ENCODE results near the gene ACOT6. TPM values are rescaled to one million over a fixed set of nuclear protein-coding genes. Genes with fewer than 3 reads are reported as not detected.
"Not testable (repeated sequence)": the region's sequence is repeated elsewhere in the genome, so short reads cannot be mapped to it uniquely, and the experiment has no call there.

The ACOT6 gene
- total RNA-seq, 1 donor from 2014 or later = not detected

DNA sequence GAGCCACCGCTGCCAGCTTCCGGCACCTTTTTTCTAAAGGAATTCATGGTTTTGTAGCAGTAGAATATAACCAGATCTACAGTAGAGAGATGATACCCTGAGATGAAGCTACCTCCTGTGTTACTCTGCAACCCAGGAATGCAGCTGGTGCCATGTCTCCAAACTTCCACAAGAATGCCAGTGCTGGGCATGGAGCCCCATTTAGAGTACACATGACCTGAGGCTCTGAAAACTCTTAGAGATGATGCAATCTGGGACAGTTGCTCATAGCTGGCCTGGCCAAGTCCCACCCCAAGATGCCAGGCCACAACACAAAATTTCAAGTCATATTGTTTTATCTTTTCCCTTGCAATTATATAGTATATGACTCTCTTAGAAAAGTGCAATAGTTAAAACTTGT is 35.1 kb upstream of the ACOT6 start:
- H3K27me3 Mint-ChIP-seq; H3K27ac Mint-ChIP-seq; intact Hi-C loops (cut with micrococcal nuclease); H3K4me1 Mint-ChIP-seq; H3K4me3 Mint-ChIP-seq; H3K9me3 Mint-ChIP-seq; DNase-seq: not testable (repeated sequence)
- peaks cover 20% of the 10 kb centered on the region for H3K36me3 Mint-ChIP-seq (ENCODE audit: low read depth)

DNA sequence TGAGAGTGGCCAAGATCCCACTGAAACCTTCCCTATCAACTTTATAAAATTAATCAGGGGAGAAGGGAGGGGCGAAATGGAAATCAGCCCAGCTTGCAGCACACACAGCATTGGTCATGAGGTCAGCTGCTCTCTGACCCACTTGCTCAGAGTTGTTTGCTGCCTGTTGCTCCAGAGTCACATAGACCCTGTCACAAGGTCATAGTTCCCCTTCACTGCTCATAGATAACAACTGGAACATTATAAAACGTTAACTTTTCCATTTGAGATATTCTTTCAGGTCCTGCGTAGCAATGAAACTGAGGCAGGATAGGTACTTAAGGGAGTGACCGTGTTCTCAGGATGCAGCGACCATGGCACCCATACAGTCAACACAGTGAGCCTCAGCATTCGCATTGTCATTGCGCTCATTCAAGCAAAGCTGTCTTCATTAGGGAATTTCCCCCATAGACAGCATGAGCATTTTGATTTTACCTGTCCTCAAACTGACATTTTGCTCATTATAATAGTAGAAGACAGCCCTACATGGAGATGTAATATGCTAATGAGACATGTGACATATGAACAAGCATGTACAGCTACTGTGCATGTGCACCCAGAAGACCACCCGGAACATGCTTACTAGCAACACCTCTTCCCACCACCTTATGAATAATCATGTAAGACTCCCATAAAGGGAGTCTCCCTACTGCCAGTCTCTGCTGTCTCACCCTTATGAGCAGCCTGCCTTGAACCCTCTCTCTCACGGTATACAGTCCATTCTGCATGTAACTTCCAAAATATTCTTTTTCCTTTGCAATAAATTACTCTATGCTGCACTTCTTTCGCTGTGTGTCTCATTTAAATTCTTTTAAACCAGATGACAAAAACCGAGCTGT is 30.0 kb upstream of the ACOT6 start:
- DNase-seq; H3K27me3 Mint-ChIP-seq; H3K4me1 Mint-ChIP-seq; H3K36me3 Mint-ChIP-seq (ENCODE audit: low read depth); H3K9me3 Mint-ChIP-seq; H3K4me3 Mint-ChIP-seq; intact Hi-C loops (cut with micrococcal nuclease); H3K27ac Mint-ChIP-seq: not testable (repeated sequence)

DNA sequence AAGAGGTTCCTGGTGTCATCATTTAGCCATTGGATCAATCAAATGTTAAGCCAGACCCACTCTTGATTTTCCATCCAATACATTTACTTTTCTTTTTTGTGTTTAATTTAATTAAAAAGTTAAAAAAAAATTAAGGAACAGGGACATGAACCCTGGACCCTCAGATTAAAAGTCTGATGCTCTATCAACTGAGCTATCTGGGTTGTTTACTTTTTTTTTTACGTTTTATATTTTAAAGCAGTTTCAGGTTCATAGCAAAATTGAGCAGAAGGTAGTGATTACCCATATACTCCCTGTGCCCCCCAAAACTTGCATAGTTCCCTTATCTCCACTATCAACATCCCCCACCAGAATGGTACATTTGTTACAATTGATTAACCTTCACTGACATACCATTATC is 23.6 kb upstream of the ACOT6 start:
- peaks cover 1% of the 10 kb centered on the region for H3K4me1 Mint-ChIP-seq
- H3K27me3 Mint-ChIP-seq = peaks cover 6% of the 10 kb centered on the region
- no peaks in the 10 kb centered on the region for H3K9me3 Mint-ChIP-seq
- intact Hi-C loops (cut with micrococcal nuclease) = no loop called here
- no peak overlapping the region for H3K4me3 Mint-ChIP-seq
- no peak for DNase-seq
- H3K36me3 Mint-ChIP-seq (ENCODE audit: low read depth) = no peaks in the 10 kb centered on the region
- no peak overlapping the region for H3K27ac Mint-ChIP-seq

DNA sequence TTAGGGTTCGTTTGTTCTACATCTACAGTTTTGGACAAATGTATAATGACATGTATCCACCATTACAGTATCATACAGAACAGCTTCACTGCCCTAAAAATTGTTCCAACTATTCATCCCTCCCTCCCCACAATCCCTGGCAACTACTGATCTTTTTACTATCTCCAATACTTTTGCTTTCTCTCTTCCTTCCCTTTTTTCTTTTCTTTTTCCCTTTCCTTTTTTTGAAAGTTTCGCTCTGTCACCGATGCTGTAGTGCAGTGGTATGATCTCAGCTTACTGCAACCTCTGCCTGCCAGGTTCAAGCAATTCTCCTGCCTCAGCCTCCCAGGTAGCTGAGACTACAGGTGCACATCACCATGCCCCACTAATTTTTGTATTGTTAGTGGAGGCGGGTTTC is 23.2 kb upstream of the ACOT6 start:
- intact Hi-C loops (cut with micrococcal nuclease) = no loop called here
- Mint-ChIP-seq H3K36me3 (ENCODE audit: low read depth) (no peaks in the 10 kb centered on the region), H3K27ac (no peak overlapping the region), H3K4me3 (no peak overlapping the region), H3K9me3 (no peaks in the 10 kb centered on the region), H3K4me1 (peaks cover 1% of the 10 kb centered on the region), H3K27me3 (peaks cover 6% of the 10 kb centered on the region)
- DNase-seq = no peak

DNA sequence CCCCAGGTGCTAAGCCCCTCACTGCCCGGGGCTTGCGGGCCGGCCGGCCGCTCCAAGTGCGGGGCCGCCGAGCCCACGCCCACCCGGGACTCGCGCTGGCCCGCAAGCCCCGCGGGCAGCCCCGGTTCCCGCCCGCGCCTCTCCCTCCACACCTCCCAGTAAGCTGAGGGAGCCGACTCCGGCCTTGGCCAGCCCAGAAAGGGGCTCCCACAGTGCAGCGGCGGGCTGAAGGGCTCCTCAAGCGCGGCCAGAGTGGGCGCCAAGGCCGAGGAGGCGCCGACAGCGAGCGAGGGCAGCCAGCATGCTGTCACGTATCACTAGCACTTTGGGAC is 21.7 kb upstream of the ACOT6 start:
- DNase-seq; H3K27ac Mint-ChIP-seq; intact Hi-C loops (cut with micrococcal nuclease); H3K9me3 Mint-ChIP-seq; H3K27me3 Mint-ChIP-seq; H3K36me3 Mint-ChIP-seq (ENCODE audit: low read depth); H3K4me1 Mint-ChIP-seq: not testable (repeated sequence)
- H3K4me3 Mint-ChIP-seq = peak overlapping the region; percentile 77

DNA sequence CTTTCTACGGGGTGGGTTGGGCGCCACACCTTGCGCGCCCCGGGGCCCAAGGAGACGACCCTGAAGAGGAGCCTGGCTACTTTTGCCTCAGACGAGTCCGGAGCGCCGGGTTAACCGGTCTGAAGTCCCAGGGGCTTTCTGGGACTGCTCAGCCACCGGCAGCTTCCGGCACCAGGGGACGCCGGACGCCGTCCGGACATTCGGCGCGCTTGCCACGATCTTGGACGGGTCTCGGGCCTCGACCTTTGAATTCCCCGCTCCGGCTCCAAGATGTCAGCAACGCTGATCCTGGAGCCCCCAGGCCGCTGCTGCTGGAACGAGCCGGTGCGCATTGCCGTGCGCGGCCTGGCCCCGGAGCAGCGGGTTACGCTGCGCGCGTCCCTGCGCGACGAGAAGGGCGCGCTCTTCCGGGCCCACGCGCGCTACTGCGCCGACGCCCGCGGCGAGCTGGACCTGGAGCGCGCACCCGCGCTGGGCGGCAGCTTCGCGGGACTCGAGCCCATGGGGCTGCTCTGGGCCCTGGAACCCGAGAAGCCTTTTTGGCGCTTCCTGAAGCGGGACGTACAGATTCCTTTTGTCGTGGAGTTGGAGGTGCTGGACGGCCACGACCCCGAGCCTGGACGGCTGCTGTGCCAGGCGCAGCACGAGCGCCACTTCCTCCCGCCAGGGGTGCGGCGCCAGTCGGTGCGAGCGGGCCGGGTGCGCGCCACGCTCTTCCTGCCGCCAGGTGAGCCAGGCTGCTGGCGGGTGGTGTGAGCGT is 20.4 kb upstream of the ACOT6 start, which contains the start of gene ACOT4:
Gene ACOT4 (plus strand): TSS at position 184 of the 760 bp plus-strand sequence. CDS start 87 bp downstream, at position 271.
- Mint-ChIP-seq H3K36me3 (ENCODE audit: low read depth) (no peaks in the 10 kb centered on the region), H3K27me3 (peaks cover 6% of the 10 kb centered on the region), H3K9me3 (no peaks in the 10 kb centered on the region), H3K4me1 (peaks cover 1% of the 10 kb centered on the region), H3K4me3 (peak within 1 kb of the TSS; percentile 77), H3K27ac (peak within 1 kb of the TSS; percentile 39)
- intact Hi-C loops (cut with micrococcal nuclease) = no loop called here
- DNase-seq = peak; percentile 84

DNA sequence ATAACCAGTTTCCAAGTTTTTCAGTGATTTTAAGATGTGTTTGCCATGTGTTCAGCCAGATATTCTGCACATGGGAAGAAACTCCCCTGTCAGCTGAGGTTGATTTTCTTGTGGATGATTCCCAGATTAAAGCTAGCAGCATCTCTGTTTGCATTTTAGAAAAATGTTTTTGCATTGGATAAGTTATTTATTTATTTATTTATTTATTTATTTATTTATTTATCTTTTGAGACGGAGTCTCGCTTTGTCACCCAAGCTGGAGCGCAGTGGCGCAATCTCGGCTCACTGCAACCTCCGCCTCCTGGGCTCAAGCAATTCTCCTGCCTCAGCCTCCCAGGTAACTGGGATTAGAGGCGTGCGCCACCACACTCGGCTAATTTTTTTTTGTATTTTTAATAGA is 17.8 kb upstream of the ACOT6 start:
- intact Hi-C loops (cut with micrococcal nuclease) = no loop called here
- Mint-ChIP-seq H3K27ac (no peak overlapping the region), H3K4me1 (peaks cover 1% of the 10 kb centered on the region), H3K9me3 (no peaks in the 10 kb centered on the region), H3K36me3 (ENCODE audit: low read depth) (no peaks in the 10 kb centered on the region), H3K27me3 (peaks cover 10% of the 10 kb centered on the region), H3K4me3 (no peak overlapping the region)
- DNase-seq = no peak

DNA sequence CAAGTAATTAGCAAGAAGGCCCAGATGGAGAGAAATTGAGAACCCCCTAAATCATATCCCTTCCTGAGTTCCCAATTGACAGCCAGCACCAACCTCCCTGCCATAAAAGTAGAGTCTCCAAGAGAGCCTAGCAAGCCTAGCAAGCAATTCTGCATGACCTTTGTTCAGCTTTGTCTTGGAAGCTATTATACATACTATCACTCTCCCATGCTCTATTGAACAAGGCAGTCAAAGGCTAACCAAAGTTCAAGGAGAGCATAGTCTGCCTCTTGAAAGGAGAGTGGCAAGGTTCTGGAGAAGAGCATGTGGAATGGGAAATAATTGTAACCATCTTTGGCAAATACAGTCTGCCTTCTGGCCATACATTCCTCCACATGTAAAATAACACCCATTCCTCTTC is 12.8 kb upstream of the ACOT6 start:
- DNase-seq = no peak
- Mint-ChIP-seq H3K4me3 (no peak overlapping the region), H3K27me3 (peaks cover 7% of the 10 kb centered on the region), H3K27ac (no peak overlapping the region), H3K9me3 (no peaks in the 10 kb centered on the region), H3K4me1 (no peaks in the 10 kb centered on the region), H3K36me3 (ENCODE audit: low read depth) (no peaks in the 10 kb centered on the region)
- intact Hi-C loops (cut with micrococcal nuclease) = no loop called here

DNA sequence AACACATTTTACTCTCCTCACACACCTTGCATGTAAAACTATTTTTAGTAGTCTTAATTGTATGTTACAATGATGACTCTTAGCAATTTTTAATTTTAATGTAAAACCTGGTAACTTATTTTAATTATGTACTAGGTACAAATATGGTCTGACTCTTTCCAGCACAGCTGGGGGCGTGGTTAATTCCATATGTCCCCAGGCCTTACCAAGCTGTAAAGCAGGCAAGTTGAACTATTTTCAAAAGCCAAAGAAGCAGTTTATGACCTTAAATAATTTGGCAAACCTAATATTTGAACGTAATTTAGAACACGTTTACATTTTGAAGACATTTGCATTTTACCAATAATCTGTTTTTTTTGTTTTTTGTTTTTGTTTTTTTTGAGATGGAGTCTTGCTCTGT is 9.3 kb upstream of the ACOT6 start:
- no peak for DNase-seq
- Mint-ChIP-seq H3K4me3 (no peak overlapping the region), H3K27me3 (peaks cover 12% of the 10 kb centered on the region), H3K4me1 (no peaks in the 10 kb centered on the region), H3K9me3 (no peaks in the 10 kb centered on the region), H3K36me3 (ENCODE audit: low read depth) (no peaks in the 10 kb centered on the region), H3K27ac (no peak overlapping the region)
- intact Hi-C loops (cut with micrococcal nuclease) = no loop called here

DNA sequence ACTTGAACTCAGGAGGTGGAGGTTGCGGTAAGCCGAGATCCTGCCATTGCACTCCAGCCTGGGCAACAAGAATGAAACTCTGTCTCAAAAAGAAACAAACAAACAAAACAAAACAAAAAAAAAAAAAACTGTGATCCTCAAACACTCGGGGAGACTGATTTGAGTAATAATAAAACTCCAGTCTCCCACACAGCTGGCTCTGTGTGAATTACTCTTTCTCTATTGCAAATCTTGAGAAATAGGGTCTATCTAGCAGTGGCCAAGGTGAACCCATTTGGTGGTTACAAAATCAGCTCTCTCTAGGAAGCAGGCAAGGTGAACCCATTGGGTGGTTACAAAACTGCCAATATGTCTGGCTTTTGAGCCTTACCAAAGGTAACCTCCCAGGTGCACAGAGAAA is 6.0 kb upstream of the ACOT6 start:
- H3K27me3 Mint-ChIP-seq = peaks cover 13% of the 10 kb centered on the region
- DNase-seq = no peak
- no peak overlapping the region for H3K4me3 Mint-ChIP-seq
- intact Hi-C loops (cut with micrococcal nuclease) = no loop called here
- peaks cover 3% of the 10 kb centered on the region for H3K4me1 Mint-ChIP-seq
- no peak overlapping the region for H3K27ac Mint-ChIP-seq
- H3K9me3 Mint-ChIP-seq = peaks cover 3% of the 10 kb centered on the region
- no peaks in the 10 kb centered on the region for H3K36me3 Mint-ChIP-seq (ENCODE audit: low read depth)

DNA sequence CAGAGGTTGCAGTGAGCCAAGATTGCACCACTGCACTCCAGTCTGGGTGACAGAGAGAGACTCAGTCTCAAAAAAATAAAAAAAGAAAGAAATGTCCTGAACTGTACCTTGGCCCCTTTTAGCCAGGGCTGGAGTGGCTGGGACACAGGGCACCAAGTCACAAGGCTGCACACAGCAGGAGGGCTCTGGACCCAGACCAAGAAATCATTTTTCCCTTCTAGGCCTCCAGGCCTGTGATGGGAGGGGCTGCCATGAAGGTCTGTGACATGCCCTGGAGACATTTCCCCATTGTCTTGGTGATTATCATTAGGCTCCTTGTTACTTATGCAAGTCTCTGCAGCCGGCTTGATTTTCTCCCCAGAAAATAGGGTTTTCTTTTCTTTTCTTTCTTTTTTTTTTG is 5.1 kb upstream of the ACOT6 start:
- Mint-ChIP-seq H3K27me3 (peaks cover 13% of the 10 kb centered on the region), H3K4me1 (peaks cover 6% of the 10 kb centered on the region), H3K27ac (no peak overlapping the region), H3K9me3 (peaks cover 3% of the 10 kb centered on the region), H3K36me3 (ENCODE audit: low read depth) (no peaks in the 10 kb centered on the region), H3K4me3 (no peak overlapping the region)
- DNase-seq = no peak
- intact Hi-C loops (cut with micrococcal nuclease) = no loop called here

DNA sequence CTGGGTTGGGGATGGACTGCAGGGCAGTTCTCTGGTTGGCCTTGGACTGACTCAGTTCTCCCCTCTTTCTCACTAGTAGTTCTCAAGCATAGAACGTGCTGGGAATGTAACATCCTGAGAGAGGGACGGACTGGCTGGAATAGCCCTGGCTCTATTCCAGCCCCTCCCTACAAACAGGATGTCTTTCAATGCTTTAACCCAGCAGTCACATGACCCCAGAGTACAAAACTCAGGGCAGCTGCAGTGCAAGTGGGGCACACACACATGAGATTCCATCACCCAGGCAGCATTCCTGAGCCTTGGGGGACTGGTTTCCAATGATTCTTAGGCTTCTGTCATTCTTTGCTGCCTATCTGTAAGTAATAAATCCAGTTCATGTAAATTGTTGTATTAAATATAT is 1.6 kb upstream of the ACOT6 start:
- H3K9me3 Mint-ChIP-seq = peaks cover 3% of the 10 kb centered on the region
- intact Hi-C loops (cut with micrococcal nuclease) = loop anchor here (10.0 kb wide), 1 partner anchor 46 kb away; the partner anchor contains the start of gene ACOT2
- no peak for DNase-seq
- H3K27me3 Mint-ChIP-seq = peaks cover 8% of the 10 kb centered on the region
- no peak overlapping the region for H3K4me3 Mint-ChIP-seq
- H3K36me3 Mint-ChIP-seq (ENCODE audit: low read depth) = no peaks in the 10 kb centered on the region
- no peak overlapping the region for H3K27ac Mint-ChIP-seq
- peaks cover 8% of the 10 kb centered on the region for H3K4me1 Mint-ChIP-seq

DNA sequence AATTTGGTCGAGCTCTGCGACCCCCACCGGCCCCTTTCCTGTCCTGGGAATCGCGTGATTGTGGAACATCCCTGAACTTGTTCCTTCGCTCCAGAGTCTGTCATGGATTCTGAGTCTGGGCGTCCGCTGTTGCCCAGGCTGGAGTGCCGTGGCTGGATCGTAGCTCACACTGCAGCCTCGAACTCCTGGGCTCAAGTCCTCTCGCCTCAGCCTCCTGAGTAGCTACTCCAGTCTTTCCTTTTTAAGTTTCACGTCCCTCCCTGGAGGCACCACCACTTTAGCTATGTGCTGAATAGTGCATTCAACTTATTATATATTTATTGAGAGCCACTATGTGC is 698 bp downstream of the ACOT6 start:
- DNase-seq = no peak
- intact Hi-C loops (cut with micrococcal nuclease) = loop anchor here (10.0 kb wide), 1 partner anchor 48 kb away; the partner anchor contains the start of gene ACOT2
- H3K9me3 Mint-ChIP-seq = peaks cover 3% of the 10 kb centered on the region
- H3K27ac Mint-ChIP-seq = no peak overlapping the region
- peaks cover 8% of the 10 kb centered on the region for H3K27me3 Mint-ChIP-seq
- H3K4me1 Mint-ChIP-seq = peaks cover 8% of the 10 kb centered on the region
- no peaks in the 10 kb centered on the region for H3K36me3 Mint-ChIP-seq (ENCODE audit: low read depth)
- H3K4me3 Mint-ChIP-seq = peak overlapping the region; percentile 81

DNA sequence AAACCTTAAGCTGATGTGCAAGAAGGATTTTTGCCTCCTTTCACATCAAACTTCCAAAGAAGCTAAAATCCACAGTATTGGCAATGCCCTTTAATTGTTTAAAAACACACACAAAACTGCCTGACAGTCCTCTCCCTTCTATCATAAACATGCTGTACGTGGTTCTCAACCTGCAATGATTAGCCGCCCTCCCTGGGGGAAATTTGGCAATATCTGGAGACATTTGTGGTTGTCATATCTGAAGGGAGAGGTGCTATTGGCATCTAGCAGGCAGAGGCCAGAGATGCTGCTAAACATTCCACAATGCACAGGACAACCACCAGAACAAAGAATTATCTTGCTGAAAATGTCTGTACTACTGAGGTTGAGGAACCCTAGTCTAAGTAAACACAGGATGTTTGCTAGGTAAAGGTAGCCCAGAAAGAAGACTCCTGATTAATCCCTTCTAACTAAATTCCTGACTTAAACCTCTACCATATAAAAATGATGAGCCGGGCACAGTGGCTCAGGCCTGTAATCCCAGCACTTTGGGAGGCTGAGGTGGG is 1.2 kb downstream of the ACOT6 start:
- no peak overlapping the region for H3K27ac Mint-ChIP-seq

More for the DNA sequence above, 1.2 kb downstream of the ACOT6 start:
- Mint-ChIP-seq H3K4me1 (peaks cover 8% of the 10 kb centered on the region), H3K9me3 (peaks cover 3% of the 10 kb centered on the region), H3K27me3 (peaks cover 5% of the 10 kb centered on the region), H3K4me3 (peak overlapping the region; percentile 81), H3K36me3 (ENCODE audit: low read depth) (no peaks in the 10 kb centered on the region)
- intact Hi-C loops (cut with micrococcal nuclease) = loop anchor here (10.0 kb wide), 1 partner anchor 49 kb away; the partner anchor contains the start of gene ACOT2
- no peak for DNase-seq
